Amygdala (tissue), 56 donors: ENCODE data around the gene ADRA2C.

Source experiments
- DNase-seq, 56 donors: peaks; one replicate each; lab custom pipeline; 2025; lab: John Stamatoyannopoulos, UW

The ADRA2C gene

DNA sequence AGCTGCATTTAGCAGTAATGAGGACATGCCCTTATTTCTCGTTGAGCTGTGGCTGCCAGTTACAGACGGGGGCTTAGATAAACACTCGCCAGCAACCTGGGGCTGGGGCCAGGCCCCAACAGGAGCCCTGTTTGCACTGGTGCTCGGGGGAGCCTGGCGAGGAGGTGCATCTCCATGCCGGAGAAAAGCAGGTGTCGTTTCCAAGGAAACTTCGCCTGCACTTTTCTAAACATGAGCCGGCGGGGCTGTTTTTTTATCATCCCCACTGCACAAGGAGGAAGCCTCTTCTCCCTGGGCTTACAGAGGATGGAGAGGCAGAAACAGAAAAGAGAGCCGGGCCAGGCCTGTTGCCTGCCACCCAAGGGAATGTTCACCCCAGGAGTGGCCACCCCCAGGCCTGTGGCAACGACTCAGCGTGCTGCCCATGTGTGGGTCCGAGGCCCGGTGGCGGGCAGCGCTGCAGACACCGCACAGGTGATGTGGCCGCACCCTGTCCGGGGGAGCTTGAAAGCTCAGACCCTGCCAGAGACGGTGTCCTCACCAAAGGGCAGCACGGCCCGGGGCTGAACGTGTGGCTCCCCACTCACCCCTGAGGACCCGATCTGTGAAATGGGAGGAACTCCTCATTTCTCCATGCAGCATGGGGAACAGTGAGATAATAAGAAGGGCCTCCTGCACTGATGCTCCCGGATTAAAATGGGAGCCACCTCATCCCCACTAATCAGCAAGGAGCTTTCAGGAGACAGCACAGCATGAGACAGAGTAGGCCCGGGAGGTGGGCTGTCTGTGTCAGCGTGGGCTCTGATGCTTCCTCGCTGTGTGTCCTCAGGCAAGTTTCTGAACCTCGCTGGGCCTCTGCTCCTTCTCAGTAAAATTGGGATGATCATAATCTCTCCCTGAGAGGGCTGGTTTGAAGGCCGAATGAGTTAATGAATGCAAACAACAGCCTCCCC lies 33.8 kb upstream of the ADRA2C start:
- no peak for DNase-seq

GRCh38 chr4:3733195-3733594 lies 33.0 kb upstream of the ADRA2C start:
- DNase-seq = no peak

GRCh38 chr4:3735196-3735595 lies 31.0 kb upstream of the ADRA2C start:
- DNase-seq = no peak

DNA sequence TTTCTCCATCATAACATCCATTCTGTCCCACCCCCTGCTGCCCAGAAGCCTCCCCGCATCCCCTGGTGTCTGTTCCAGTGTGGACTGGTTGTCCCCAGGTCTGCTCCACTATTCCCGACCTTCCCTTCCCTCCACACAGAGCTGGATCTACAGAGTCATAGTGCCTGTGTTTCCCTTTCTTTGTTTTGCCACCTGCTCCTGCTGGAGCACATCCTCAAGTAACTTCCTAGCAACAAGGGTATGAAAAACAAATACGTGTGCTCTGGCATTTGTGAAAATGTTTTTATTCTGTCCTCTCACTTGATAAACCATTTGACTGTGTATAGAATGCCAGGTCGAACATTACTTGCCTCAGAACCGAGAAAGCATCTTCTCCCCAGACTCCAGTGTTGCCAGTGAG lies 29.9 kb upstream of the ADRA2C start:
- no peak for DNase-seq

- no peak for DNase-seq
Measured at GRCh38 chr4:3736806-3737205, 29.4 kb upstream of the ADRA2C start.

DNA sequence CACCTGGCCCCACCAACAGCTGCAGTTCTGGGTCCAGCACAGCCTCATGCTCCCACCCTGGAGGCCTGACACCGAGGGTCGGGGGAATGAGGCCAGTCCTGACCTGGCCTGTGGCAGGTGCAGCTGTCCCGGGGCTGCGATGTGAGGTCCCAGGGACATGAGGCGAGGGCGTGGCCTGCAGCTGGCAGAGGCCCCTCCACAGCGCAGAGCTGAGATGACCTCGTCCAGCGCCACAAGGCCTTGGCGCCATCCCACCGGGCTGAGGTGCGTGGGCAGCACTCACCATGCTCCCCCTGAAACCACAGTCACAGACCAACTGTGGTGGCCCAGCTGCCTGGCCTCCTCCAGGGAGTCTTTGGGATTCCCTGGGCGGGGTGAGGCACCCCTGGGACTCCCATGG lies 26.6 kb upstream of the ADRA2C start:
- DNase-seq = no peak

DNA sequence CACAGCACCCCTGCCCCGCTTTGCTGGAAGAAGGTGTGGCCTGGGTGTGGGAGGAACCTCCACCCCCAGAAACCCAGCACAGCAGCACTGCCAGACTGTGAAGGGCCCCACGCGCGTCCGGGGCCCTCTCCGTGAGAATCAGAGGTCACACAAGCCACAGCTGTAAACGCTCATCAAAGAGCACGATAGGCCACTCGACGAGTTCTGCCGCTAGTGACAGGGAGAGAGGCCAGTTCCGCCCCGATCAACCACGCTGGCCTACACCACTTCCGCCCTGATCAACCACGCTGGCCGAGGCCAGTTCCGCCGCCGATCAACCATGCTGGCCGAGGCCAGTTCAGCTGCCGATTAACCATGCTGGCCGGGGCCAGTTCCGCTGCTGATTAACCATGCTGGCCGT lies 25.9 kb upstream of the ADRA2C start:
- no peak for DNase-seq

GRCh38 chr4:3741217-3742011 lies 24.8 kb upstream of the ADRA2C start:
- no peak for DNase-seq

DNA sequence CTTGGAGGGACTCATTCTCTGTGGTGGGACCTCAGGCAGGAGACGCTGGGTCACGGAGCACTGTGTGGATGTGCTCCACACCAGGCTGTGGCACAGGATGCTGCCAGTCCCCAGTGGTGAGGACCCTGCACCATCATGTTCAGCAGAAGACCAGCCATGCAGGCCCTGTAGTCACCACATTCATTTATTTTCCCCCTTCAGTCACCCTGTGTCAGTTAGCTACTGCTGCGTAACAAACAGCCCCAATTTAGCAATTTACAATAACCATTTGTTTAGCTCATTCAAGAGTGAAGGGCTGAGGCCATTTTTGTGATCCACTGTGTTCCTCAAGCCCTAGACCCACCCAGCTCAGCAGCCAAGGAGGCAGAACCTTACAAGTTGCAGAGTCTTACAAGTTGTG lies 23.6 kb upstream of the ADRA2C start:
- DNase-seq = no peak

DNA sequence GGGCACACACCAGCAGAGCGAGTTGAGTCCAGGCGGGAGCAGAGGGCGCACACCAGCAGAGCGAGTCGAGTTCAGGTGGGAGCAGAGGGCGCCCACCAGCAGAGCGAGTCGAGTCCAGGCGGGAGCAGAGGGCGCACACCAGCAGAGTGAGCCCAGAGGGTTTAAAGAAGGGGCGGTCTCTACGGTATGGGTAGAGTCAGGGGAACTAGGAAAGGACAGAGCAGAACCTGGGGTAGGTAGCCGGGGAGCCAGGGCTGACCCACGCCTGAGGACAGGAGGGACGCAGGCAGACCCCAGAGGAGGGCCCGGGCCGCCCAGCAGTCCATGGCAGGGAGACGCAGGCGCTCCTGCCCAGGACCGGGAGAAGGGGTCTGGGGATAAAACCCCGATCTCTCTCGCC lies 22.0 kb upstream of the ADRA2C start:
- DNase-seq = no peak

- no peak for DNase-seq
Measured at GRCh38 chr4:3744901-3745300, 21.3 kb upstream of the ADRA2C start.

- no peak for DNase-seq
Measured at GRCh38 chr4:3745886-3746656, 20.1 kb upstream of the ADRA2C start.

DNA sequence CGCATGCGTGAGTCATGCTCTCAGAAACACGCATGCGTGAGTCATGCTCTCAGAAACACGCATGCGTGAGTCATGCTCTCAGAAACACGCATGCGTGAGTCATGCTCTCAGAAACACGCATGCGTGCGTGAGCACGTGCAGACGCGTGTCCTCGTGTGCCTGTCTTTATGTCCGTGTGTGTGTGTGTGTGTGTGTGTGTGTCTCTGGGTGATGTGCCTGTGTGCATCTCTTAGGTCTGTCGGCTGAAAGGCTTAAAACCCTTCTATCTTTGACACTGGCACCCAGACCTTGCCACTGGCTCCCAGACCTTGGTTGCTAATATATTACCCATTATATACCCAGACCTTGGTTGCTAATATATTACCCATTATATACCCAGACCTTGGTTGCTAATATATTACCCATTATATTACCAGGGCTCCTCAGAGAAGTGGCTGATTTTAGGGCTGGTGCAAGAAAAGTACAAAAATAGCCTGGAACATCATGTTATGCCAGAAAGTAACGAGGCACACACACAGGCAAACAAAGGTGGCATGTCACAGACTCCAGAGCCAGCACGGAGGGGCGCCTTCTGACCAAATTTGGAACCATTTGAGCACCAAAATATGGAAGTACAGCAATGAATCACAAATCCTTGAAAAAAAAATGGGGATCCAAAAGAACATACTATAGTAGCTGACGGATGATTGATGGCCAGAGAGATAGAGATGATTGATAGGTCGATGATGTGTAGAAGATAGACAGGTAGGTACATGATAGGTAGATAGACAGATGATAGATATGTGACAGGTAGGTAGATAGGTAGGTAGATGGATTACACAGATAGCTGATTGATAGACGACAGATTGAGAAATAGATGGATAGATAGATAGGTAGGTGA lies 19.2 kb upstream of the ADRA2C start:
- no peak for DNase-seq

- DNase-seq = no peak
Measured at GRCh38 chr4:3747581-3747904, 18.6 kb upstream of the ADRA2C start.

GRCh38 chr4:3748136-3748898 lies 17.9 kb upstream of the ADRA2C start:
- DNase-seq = no peak

DNA sequence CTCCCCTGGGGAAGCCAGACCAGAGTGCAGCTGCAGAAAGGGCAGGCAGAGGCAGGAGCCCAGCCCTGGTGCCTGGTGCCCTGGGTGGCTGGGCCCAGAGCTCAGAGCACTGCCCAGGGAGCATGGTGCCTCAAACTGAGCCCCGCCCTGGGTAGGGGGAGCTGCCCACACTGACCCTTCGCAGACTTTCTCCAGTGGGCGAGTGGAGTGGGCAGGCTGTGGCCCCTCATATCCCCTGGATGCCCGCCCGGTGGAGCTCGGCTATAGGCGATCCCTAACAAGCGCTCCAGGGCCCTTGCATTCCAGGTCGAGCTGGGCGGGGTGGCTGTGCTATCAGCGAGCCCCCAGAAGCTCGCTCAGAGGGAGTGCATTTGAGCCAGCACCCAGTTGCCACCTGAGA lies 17.1 kb upstream of the ADRA2C start:
- DNase-seq = no peak

DNA sequence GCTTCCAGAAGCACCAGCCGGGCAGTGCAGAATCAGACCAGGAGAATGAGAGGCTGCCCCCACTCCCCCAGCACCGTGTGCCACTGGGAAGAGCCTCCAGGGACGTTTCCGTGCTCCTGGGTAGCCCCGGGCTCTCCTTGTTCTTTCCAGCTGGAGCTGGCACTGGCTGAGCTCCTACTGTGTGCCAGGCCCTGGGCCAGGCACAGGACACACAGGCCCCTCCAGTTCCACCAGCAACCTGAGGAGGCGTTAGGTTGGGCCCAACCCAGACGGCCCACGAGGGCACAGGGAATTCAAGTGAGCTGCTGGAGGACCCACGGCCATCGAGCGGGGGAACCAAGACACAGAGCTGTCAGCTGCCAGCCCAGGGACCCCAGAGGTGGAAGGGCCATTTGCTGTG lies 15.9 kb upstream of the ADRA2C start:
- no peak for DNase-seq

DNA sequence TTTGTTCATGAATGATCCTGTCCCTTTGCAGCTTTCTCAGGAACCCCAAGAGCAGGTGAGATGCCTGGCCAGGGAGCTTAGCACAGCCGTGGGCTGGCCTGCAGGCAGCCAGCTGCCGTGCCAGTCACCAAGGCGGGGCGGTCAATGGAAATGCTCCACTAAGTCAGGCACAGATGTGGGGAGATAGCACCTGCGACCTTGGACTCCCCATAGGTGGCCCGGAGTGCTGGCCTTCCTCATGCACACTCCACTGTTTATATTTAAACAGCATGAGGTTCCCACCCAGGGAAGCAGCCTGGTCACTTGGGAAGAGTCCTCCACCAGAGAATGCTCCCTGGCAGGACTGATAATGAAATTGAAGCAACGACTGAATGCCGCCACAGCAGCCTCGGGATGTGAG lies 14.2 kb upstream of the ADRA2C start:
- DNase-seq = no peak

- no peak for DNase-seq
Measured at GRCh38 chr4:3753726-3754412, 12.3 kb upstream of the ADRA2C start.
